ENCODE measurements around the gene SAMD11. TPM values are rescaled to one million over a fixed set of nuclear protein-coding genes. Genes with fewer than 3 reads are reported as not detected.

SAMD11 gene
- total RNA-seq, 4 donors from 2014 or later = not detected

DNA sequence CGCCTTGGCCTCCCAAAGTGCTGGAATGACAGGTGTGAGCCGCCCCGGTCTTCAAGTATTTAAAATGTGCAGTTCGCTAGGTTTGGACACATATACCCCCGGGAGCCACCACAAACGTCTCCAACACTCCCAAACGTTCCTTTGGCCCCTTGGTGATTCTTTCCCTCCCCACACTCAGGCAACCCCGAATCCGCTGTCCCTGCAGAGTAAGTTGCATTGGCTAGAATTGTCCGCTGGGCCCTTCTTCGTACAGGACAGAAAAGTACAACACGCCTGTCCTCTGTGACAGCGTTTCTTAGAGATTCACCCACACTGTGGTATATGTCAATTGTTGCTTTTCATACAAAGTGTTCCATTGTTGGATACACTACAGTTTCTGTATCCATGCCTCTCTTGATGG is 61.4 kb downstream of the SAMD11 start:
- TF ChIP-seq, protein P1, sequence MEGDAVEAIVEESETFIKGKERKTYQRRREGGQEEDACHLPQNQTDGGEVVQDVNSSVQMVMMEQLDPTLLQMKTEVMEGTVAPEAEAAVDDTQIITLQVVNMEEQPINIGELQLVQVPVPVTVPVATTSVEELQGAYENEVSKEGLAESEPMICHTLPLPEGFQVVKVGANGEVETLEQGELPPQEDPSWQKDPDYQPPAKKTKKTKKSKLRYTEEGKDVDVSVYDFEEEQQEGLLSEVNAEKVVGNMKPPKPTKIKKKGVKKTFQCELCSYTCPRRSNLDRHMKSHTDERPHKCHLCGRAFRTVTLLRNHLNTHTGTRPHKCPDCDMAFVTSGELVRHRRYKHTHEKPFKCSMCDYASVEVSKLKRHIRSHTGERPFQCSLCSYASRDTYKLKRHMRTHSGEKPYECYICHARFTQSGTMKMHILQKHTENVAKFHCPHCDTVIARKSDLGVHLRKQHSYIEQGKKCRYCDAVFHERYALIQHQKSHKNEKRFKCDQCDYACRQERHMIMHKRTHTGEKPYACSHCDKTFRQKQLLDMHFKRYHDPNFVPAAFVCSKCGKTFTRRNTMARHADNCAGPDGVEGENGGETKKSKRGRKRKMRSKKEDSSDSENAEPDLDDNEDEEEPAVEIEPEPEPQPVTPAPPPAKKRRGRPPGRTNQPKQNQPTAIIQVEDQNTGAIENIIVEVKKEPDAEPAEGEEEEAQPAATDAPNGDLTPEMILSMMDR (IDR thresholded peaks at IDR 0.05; ENCODE audit: low read depth) = no peak

DNA sequence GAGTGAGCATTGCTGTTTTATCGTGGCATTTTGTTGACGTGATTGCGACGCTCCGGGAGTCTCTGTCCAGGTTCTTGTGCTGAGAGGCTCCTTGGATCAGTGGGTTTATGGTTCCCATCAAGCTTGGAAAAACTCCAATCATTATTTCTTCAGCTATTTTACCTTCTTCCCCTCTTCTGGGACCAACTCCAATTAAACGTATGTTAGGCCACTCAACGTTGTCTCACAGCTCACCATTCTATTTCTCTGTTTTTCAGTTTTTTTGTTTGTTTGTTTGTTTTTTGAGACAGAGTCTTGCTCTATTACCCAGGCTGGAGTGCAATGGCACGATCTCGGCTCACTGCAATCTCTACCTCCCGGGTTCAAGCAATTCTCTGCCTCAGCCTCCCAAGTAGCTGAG is 68.2 kb downstream of the SAMD11 start:
- TF ChIP-seq, protein P1 (IDR thresholded peaks at IDR 0.05; ENCODE audit: low read depth) = no peak

DNA sequence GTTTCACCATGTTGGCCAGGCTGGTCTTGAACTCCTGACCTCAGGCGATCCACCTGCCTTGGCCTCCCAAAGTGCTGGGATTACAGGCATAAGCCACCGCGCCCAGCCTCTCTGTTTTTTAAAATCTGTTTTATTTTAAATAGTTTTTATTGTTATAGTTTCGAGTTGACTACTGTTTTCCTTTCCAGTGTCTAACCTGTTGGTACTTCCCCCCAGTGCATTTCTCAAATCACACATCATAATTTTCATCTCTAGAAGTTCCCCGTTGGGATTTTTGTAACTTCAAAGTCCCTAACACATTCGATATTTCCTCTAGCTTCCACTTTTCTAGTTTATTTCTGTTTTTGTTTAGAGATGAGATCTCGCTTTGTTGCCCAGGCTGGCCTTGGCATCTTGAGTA is 68.6 kb downstream of the SAMD11 start:
- TF ChIP-seq, protein P1 (IDR thresholded peaks at IDR 0.05; ENCODE audit: low read depth) = no peak

DNA sequence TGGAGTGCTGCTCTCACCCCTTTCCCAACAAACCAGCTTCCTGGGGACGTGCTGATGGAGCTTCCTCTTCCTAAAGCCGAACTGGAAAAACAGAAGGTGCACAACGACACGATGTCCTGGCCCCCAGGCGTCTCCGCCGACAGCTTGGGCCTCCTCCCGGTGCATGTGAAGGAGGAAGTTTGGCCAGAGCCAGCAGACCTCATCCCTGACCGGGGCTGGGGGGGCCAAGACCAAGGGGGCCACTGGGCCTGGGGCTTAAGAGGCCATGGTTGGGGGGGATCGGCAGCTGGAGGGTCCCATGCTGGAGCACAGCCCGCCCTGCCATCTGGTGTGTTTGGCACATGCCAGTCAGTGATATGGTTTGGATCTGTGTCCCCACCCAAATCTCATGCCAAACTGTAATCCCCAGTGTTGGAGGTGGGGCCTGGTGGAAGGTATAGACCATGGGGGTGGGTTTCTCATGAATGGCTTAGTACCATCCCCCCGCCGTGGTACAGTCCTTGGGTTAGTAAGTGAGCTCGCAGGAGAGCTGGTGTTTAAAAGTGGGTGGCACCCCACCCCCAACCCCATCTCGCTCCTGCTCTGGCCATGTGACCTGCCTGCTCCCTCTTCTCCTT is 69.8 kb downstream of the SAMD11 start:
- TF ChIP-seq, protein P1 (IDR thresholded peaks at IDR 0.05; ENCODE audit: low read depth) = no peak

Small RNA genes within 50 kb of the gene (small RNA-seq; reads per million reads assigned to genes)
- not detected for gene AL645608.4

Other genes with a start within 250 kb of the SAMD11 start
- gene OR4F16, start 237.3 kb upstream of the SAMD11 start, total RNA-seq = not detected
- gene NOC2L, start 35.3 kb downstream of the SAMD11 start, total RNA-seq = 10 to 100 TPM; 17.8 to 45.4 (median 23.5) TPM
- 1 to 10 TPM; 4.4 to 10.0 (median 5.0) TPM for gene KLHL17, start 36.7 kb downstream of the SAMD11 start, total RNA-seq
- under 1 TPM in 1 of 4 donors, not detected in 3; 0.33 TPM for gene PLEKHN1, start 42.6 kb downstream of the SAMD11 start, total RNA-seq
- gene PERM1, start 58.2 kb downstream of the SAMD11 start, total RNA-seq = under 1 TPM in 1 of 4 donors, not detected in 3; 0.94 TPM
- 10 to 100 TPM in 1 of 4 donors, 1 to 10 TPM in 3; 6.4 to 12.8 (median 7.2) TPM for gene HES4, start 76.2 kb downstream of the SAMD11 start, total RNA-seq
- 10 to 100 TPM; 20.0 to 73.3 (median 33.8) TPM for gene ISG15, start 89.6 kb downstream of the SAMD11 start, total RNA-seq
- gene AGRN, start 96.2 kb downstream of the SAMD11 start, total RNA-seq = 10 to 100 TPM in 2 of 4 donors, 1 to 10 TPM in 2; 3.8 to 13.2 (median 10.5) TPM
- gene RNF223, start 150.4 kb downstream of the SAMD11 start, total RNA-seq = not detected
- gene C1orf159, start 192.2 kb downstream of the SAMD11 start, total RNA-seq = 10 to 100 TPM in 1 of 4 donors, 1 to 10 TPM in 3; 3.7 to 14.7 (median 7.2) TPM
- gene TTLL10, start 250.0 kb downstream of the SAMD11 start, total RNA-seq = under 1 TPM in 1 of 4 donors, not detected in 3; 0.19 TPM

All from subcutaneous adipose tissue (tissue), 4 donors.